ENCODE results near the gene CALML6.

CALML6 gene

GRCh38 chr1:1895456-1896336 lies 19.4 kb upstream of the CALML6 start:
- no peak for DNase-seq (ENCODE audit: low spot score)
- Mint-ChIP-seq H3K4me3 (no peak overlapping the region), H3K27me3 (ENCODE audit: low read depth) (no peaks in the 10 kb centered on the region), H3K4me1 (ENCODE audit: low read depth) (peaks cover 17% of the 10 kb centered on the region), H3K27ac (no peak overlapping the region), H3K9me3 (no peaks in the 10 kb centered on the region), H3K36me3 (ENCODE audit: low read depth) (no peaks in the 10 kb centered on the region)

- no peaks in the 10 kb centered on the region for H3K9me3 Mint-ChIP-seq
- no peak overlapping the region for H3K4me3 Mint-ChIP-seq
- H3K27ac Mint-ChIP-seq: no peak overlapping the region
- no peaks in the 10 kb centered on the region for H3K27me3 Mint-ChIP-seq (ENCODE audit: low read depth)
- H3K4me1 Mint-ChIP-seq (ENCODE audit: low read depth): peaks cover 11% of the 10 kb centered on the region
- H3K36me3 Mint-ChIP-seq (ENCODE audit: low read depth): no peaks in the 10 kb centered on the region
- no peak for DNase-seq (ENCODE audit: low spot score)
Measured at GRCh38 chr1:1898246-1898933, 16.7 kb upstream of the CALML6 start.

GRCh38 chr1:1899266-1899966 lies 15.6 kb upstream of the CALML6 start:
- H3K4me3 Mint-ChIP-seq: no peak overlapping the region
- no peaks in the 10 kb centered on the region for H3K27me3 Mint-ChIP-seq (ENCODE audit: low read depth)

GRCh38 chr1:1899967-1900327 lies 15.1 kb upstream of the CALML6 start:
- H3K9me3 Mint-ChIP-seq: no peaks in the 10 kb centered on the region
- DNase-seq (ENCODE audit: low spot score): no peak
- no peak overlapping the region for H3K4me3 Mint-ChIP-seq
- no peak overlapping the region for H3K27ac Mint-ChIP-seq
- no peaks in the 10 kb centered on the region for H3K27me3 Mint-ChIP-seq (ENCODE audit: low read depth)
- H3K4me1 Mint-ChIP-seq (ENCODE audit: low read depth): peaks cover 5% of the 10 kb centered on the region
- H3K36me3 Mint-ChIP-seq (ENCODE audit: low read depth): no peaks in the 10 kb centered on the region

More at GRCh38 chr1:1899266-1899966, 15.6 kb upstream of the CALML6 start:
- DNase-seq (ENCODE audit: low spot score): no peak
- Mint-ChIP-seq H3K36me3 (ENCODE audit: low read depth) (no peaks in the 10 kb centered on the region), H3K27ac (no peak overlapping the region), H3K9me3 (no peaks in the 10 kb centered on the region), H3K4me1 (ENCODE audit: low read depth) (peaks cover 10% of the 10 kb centered on the region)

- H3K27me3 Mint-ChIP-seq (ENCODE audit: low read depth): no peaks in the 10 kb centered on the region
- H3K4me1 Mint-ChIP-seq (ENCODE audit: low read depth): peaks cover 4% of the 10 kb centered on the region
- H3K36me3 Mint-ChIP-seq (ENCODE audit: low read depth): no peaks in the 10 kb centered on the region
- H3K9me3 Mint-ChIP-seq: no peaks in the 10 kb centered on the region
- DNase-seq (ENCODE audit: low spot score): no peak
- no peak overlapping the region for H3K4me3 Mint-ChIP-seq
- H3K27ac Mint-ChIP-seq: no peak overlapping the region
Measured at GRCh38 chr1:1900883-1901640, 14.0 kb upstream of the CALML6 start.

- Mint-ChIP-seq H3K9me3 (no peaks in the 10 kb centered on the region), H3K36me3 (ENCODE audit: low read depth) (no peaks in the 10 kb centered on the region), H3K4me3 (no peak overlapping the region), H3K4me1 (ENCODE audit: low read depth) (peaks cover 8% of the 10 kb centered on the region), H3K27me3 (ENCODE audit: low read depth) (no peaks in the 10 kb centered on the region), H3K27ac (no peak overlapping the region)
- DNase-seq (ENCODE audit: low spot score): no peak
Measured at GRCh38 chr1:1901641-1902294, 13.3 kb upstream of the CALML6 start.

GRCh38 chr1:1903224-1903623 lies 11.8 kb upstream of the CALML6 start:
- H3K36me3 Mint-ChIP-seq (ENCODE audit: low read depth): no peaks in the 10 kb centered on the region
- peaks cover 8% of the 10 kb centered on the region for H3K4me1 Mint-ChIP-seq (ENCODE audit: low read depth)
- no peak overlapping the region for H3K4me3 Mint-ChIP-seq
- no peak for DNase-seq (ENCODE audit: low spot score)
- no peak overlapping the region for H3K27ac Mint-ChIP-seq
- no peaks in the 10 kb centered on the region for H3K27me3 Mint-ChIP-seq (ENCODE audit: low read depth)
- no peaks in the 10 kb centered on the region for H3K9me3 Mint-ChIP-seq

GRCh38 chr1:1906185-1907097 lies 8.6 kb upstream of the CALML6 start:
- H3K27ac Mint-ChIP-seq: peak overlapping the region; percentile 76
- peaks cover 10% of the 10 kb centered on the region for H3K4me1 Mint-ChIP-seq (ENCODE audit: low read depth)
- no peaks in the 10 kb centered on the region for H3K36me3 Mint-ChIP-seq (ENCODE audit: low read depth)
- DNase-seq (ENCODE audit: low spot score): peak; percentile 64
- H3K9me3 Mint-ChIP-seq: no peaks in the 10 kb centered on the region
- H3K4me3 Mint-ChIP-seq: peak overlapping the region; percentile 35
- no peaks in the 10 kb centered on the region for H3K27me3 Mint-ChIP-seq (ENCODE audit: low read depth)

- no peaks in the 10 kb centered on the region for H3K36me3 Mint-ChIP-seq (ENCODE audit: low read depth)
- no peaks in the 10 kb centered on the region for H3K27me3 Mint-ChIP-seq (ENCODE audit: low read depth)
- peak overlapping the region; percentile 29 for H3K4me3 Mint-ChIP-seq
- H3K4me1 Mint-ChIP-seq (ENCODE audit: low read depth): peaks cover 10% of the 10 kb centered on the region
- no peak overlapping the region for H3K27ac Mint-ChIP-seq
- no peaks in the 10 kb centered on the region for H3K9me3 Mint-ChIP-seq
- no peak for DNase-seq (ENCODE audit: low spot score)
Measured at GRCh38 chr1:1907098-1907736, 7.8 kb upstream of the CALML6 start.

- H3K4me1 Mint-ChIP-seq (ENCODE audit: low read depth): peaks cover 10% of the 10 kb centered on the region
- DNase-seq (ENCODE audit: low spot score): no peak
- H3K27ac Mint-ChIP-seq: peak overlapping the region; percentile 67
- peak overlapping the region; percentile 56 for H3K4me3 Mint-ChIP-seq
- no peaks in the 10 kb centered on the region for H3K27me3 Mint-ChIP-seq (ENCODE audit: low read depth)
- no peaks in the 10 kb centered on the region for H3K9me3 Mint-ChIP-seq
- no peaks in the 10 kb centered on the region for H3K36me3 Mint-ChIP-seq (ENCODE audit: low read depth)
Measured at GRCh38 chr1:1908506-1908791, 6.6 kb upstream of the CALML6 start.

- Mint-ChIP-seq H3K4me3 (peak overlapping the region; percentile 74), H3K27ac (peak overlapping the region; percentile 80), H3K36me3 (ENCODE audit: low read depth) (no peaks in the 10 kb centered on the region), H3K9me3 (no peaks in the 10 kb centered on the region), H3K27me3 (ENCODE audit: low read depth) (peaks cover under 1% of the 10 kb centered on the region), H3K4me1 (ENCODE audit: low read depth) (peaks cover 10% of the 10 kb centered on the region)
- no peak for DNase-seq (ENCODE audit: low spot score)
Measured at GRCh38 chr1:1910033-1910465, 5.0 kb upstream of the CALML6 start.

GRCh38 chr1:1910651-1911331 lies 4.3 kb upstream of the CALML6 start:
- peaks cover 10% of the 10 kb centered on the region for H3K4me1 Mint-ChIP-seq (ENCODE audit: low read depth)
- peak overlapping the region; percentile 74 for H3K4me3 Mint-ChIP-seq
- no peaks in the 10 kb centered on the region for H3K9me3 Mint-ChIP-seq
- no peaks in the 10 kb centered on the region for H3K36me3 Mint-ChIP-seq (ENCODE audit: low read depth)
- H3K27me3 Mint-ChIP-seq (ENCODE audit: low read depth): peaks cover 2% of the 10 kb centered on the region
- no peak overlapping the region for H3K27ac Mint-ChIP-seq
- DNase-seq (ENCODE audit: low spot score): no peak

All from T-helper 2 cell treated with Interferon-gamma antibody and Interleukin-4, amounts not matched to agents 5 μg/mL and 100 μg/mL, for 36 hours (primary cell).